ENCODE results near the gene FERD3L.

DNA sequence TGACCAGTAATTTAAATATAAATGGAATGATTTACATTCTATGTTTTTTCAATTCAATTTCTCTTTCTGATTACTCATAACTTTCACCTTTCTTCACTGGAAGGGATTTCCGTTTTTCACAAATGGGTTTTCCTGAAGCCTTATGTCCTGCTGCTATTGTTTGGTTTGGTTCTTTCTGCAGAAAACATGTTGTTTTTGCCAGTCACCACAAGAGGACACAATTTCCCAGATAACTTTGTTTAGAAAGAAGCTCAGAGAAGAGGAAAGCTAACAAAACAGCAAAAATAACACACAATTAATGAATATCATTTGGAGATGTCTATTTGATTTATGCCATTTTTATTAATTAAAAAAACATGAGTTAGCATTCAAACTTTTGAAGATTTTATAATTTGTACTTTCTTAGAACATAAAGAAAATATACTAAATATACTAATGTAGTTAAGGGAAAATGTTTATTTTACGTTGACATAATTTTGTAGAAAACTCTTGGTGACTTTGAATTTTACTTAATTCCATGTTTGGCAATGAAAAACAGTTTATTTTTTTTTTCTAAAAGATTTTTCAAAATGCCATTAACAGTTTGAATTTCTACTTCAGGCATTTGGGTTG, 23.1 kb downstream of the FERD3L start:
- peak; percentile 47 to 56 for TF ChIP-seq CTCF (IDR thresholded peaks at IDR 0.05; ENCODE audit: extremely low read depth in 1 of 2, insufficient read depth in 1 of 2, low read depth in 1 of 2, low read length in 2 of 2)
- TF ChIP-seq POLR2A (IDR thresholded peaks at IDR 0.05; ENCODE audit: low read depth, low read length) = no peak
- no peak for TF ChIP-seq POLR2AphosphoS5 (IDR thresholded peaks at IDR 0.05; ENCODE audit: insufficient read depth, low read depth, low read length)
- no peak for TF ChIP-seq MAX (IDR thresholded peaks at IDR 0.05; ENCODE audit: insufficient read depth, insufficient read length)

Measured in endothelial cell of umbilical vein (primary cell).